PC-9 (cell line): ENCODE measurements around the gene PITRM1. TPM values are rescaled to one million over a fixed set of nuclear protein-coding genes. Genes with fewer than 3 reads are reported as not detected.

ENCODE experiments used
- BruUV-seq: library from RNA; stranded (reverse); fragments of 400-500 nt; replicated peaks from 2 replicates; lab custom pipeline; 2021; lab: Mats Ljungman, UMichigan
- CTCF ChIA-PET: fragments of 300-600 bp; sonication (Branson Sonifier 250); formaldehyde crosslinking; loops from one replicate; lab custom pipeline; 2022; ENCODE audit warnings: antibody characterized with exemption; lab: Charles Lee
- POLR2A ChIA-PET: fragments of 300-600 bp; sonication (Branson Sonifier 250); formaldehyde crosslinking; loops from one replicate; lab custom pipeline; 2022; ENCODE audit warnings: antibody characterized with exemption; ENCODE audit not compliant: unreplicated experiment; lab: Charles Lee
- DNase-seq, 2 experiments: peaks; one replicate each; pipeline versions ENCODE4 v3.0.0 to v3.0.0-alpha.2; 2015 to 2022; ENCODE audit warnings: mixed read lengths in 1 of 2
- H2AFZ ChIP-seq: fragments of 200-600 bp; sonication (generic); 2 replicates; pipeline ENCODE4 v1.8.1; 2017; ENCODE audit warnings: antibody characterized with exemption
- H3F3A ChIP-seq: fragments of 200-600 bp; sonication (generic); 2 replicates; pipeline ENCODE4 v1.8.1; 2017; ENCODE audit warnings: antibody characterized with exemption, mild to moderate bottlenecking, low read depth; ENCODE audit not compliant: insufficient read depth
- H3K27ac ChIP-seq: fragments of 200-600 bp; sonication (generic); 2 replicates; pipeline ENCODE4 v1.6.1; 2016; ENCODE audit warnings: mixed run types
- H3K27me3 ChIP-seq: fragments of 200-600 bp; sonication (generic); 2 replicates; pipeline ENCODE4 v1.6.1; 2016; ENCODE audit warnings: low read depth, mixed run types; ENCODE audit not compliant: insufficient read depth
- H3K36me3 ChIP-seq: fragments of 200-600 bp; sonication (generic); 2 replicates; pipeline ENCODE4 v1.6.1; 2016; ENCODE audit warnings: low read depth, mixed run types
- H3K4me1 ChIP-seq: fragments of 200-600 bp; sonication (generic); replicated peaks from 2 replicates; pipeline ENCODE4 v1.6.1; 2016; ENCODE audit warnings: mixed run types; ENCODE audit not compliant: insufficient read depth
- H3K4me2 ChIP-seq: fragments of 200-600 bp; sonication (generic); 2 replicates; pipeline ENCODE4 v1.6.1; 2017; ENCODE audit warnings: mixed run types
- H3K4me3 ChIP-seq: fragments of 200-600 bp; sonication (generic); 2 replicates; pipeline ENCODE4 v1.6.1; 2016; ENCODE audit warnings: mixed run types
- H3K79me2 ChIP-seq: fragments of 200-600 bp; sonication (generic); 2 replicates; pipeline ENCODE4 v1.6.1; 2017; ENCODE audit warnings: low read depth, mixed run types
- H3K9me2 ChIP-seq: fragments of 200-600 bp; sonication (generic); 2 replicates; pipeline ENCODE4 v1.8.1; 2017; ENCODE audit warnings: mild to moderate bottlenecking; ENCODE audit not compliant: insufficient read depth
- H3K9me3 ChIP-seq: fragments of 200-600 bp; sonication (generic); 2 replicates; pipeline ENCODE4 v1.8.1; 2016; ENCODE audit warnings: low read depth; ENCODE audit not compliant: insufficient read depth
- H4K20me1 ChIP-seq: fragments of 200-600 bp; sonication (generic); 2 replicates; pipeline ENCODE4 v1.8.1; 2017; ENCODE audit not compliant: insufficient read depth
- CTCF ChIP-seq: fragments of 200-600 bp; sonication (generic); conservative IDR thresholded peaks from 2 replicates; pipeline ENCODE4 v1.6.1; 2017; ENCODE audit warnings: mixed run types, antibody characterized with exemption, mild to moderate bottlenecking, moderate library complexity
- EZH2 ChIP-seq: fragments of 200-600 bp; sonication (generic); IDR thresholded peaks from 2 replicates; pipeline ENCODE4 v1.8.0; 2017; ENCODE audit warnings: antibody characterized with exemption, low read depth
- intact Hi-C: fragments of 100-400 bp; cut with micrococcal nuclease; formaldehyde crosslinking; loops from one replicate; pipeline ENCODE4 v1.10.0; 2022; ENCODE audit not compliant: unreplicated experiment
- total RNA-seq: library from RNA; stranded (reverse); gene quantifications from 2 replicates; pipeline ENCODE4 v1.2.3, GENCODE V29; 2021

Gene PITRM1
- total RNA-seq, 1 experiment from 2014 or later, result 124 TPM

GRCh38 chr10:3122034-3122433 lies 50.5 kb downstream of the PITRM1 start:
- DNase-seq, result no peak
- no peak overlapping the region for H3K4me2 ChIP-seq
- no peak overlapping the region for H2AFZ ChIP-seq
- no peaks in the 10 kb centered on the region for H3F3A ChIP-seq
- intact Hi-C loops, result no loop called here
- no peaks in the 10 kb centered on the region for H3K79me2 ChIP-seq
- H3K4me3 ChIP-seq, result no peak overlapping the region
- H3K9me3 ChIP-seq, result no peaks in the 10 kb centered on the region
- H3K36me3 ChIP-seq, result 0 out of 2 replicates have a peak, but pooled peaks cover 4% of the 10 kb centered on the region
- no TSS peak for BruUV-seq
- ChIA-PET POLR2A (no interaction called here), CTCF (interaction anchor here (0.7 kb wide), 1 partner anchor 1608 kb away, joined by 13 read pairs; no protein-coding TSS in a partner anchor)
- H3K4me1 ChIP-seq, result no peaks in the 10 kb centered on the region
- TF ChIP-seq EZH2 (no peak), CTCF (no peak)
- H3K27me3 ChIP-seq, result no peaks in the 10 kb centered on the region
- H3K27ac ChIP-seq, result no peak overlapping the region
- H3K9me2 ChIP-seq, result no peaks in the 10 kb centered on the region
- H4K20me1 ChIP-seq, result no peaks in the 10 kb centered on the region

DNA sequence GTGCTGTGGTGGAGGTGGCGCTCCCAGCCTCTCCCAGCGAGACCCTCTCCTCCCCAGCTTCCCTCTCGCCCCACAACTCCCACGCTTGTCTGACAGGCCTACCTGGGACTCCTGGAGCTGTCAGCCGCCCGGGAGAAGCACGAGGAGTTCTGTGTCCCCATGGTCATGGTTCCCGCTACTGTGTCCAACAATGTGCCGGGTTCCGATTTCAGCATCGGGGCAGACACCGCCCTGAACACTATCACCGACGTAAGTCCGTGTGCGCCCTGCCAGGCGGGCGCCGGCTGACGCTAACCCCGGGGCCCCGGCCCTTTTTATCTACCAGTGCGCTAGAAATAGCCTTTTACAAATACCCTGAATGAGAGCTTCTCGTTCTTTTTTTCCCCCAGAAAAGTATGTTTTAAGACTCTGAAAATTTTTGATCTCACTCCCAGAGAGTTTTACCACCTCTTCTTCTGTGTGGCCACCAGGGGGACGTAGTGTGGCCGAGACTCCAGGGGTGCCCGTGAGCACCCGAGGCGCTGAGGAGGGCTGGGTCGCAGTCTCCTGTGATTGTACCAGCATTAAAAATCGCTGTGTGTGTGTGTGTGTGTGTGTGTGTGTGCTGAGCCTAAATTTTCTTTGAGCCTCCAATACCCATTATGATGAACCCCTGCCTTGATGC lies 52.7 kb downstream of the PITRM1 start:
- Histone ChIP-seq H3K27ac (no peak overlapping the region), H3K4me2 (no peak overlapping the region), H3K36me3 (0 out of 2 replicates have a peak, but pooled peaks cover 4% of the 10 kb centered on the region), H3K4me3 (no peak overlapping the region), H4K20me1 (no peaks in the 10 kb centered on the region), H3K4me1 (no peaks in the 10 kb centered on the region), H3K27me3 (no peaks in the 10 kb centered on the region), H3F3A (no peaks in the 10 kb centered on the region), H2AFZ (no peak overlapping the region), H3K9me3 (no peaks in the 10 kb centered on the region), H3K9me2 (no peaks in the 10 kb centered on the region), H3K79me2 (no peaks in the 10 kb centered on the region)
- peak; percentile 55 for TF ChIP-seq CTCF
- TF ChIP-seq EZH2, result no peak
- intact Hi-C loops, result no loop called here
- no TSS peak for BruUV-seq
- CTCF ChIA-PET, result interaction anchor here (0.6 kb wide), 1 partner anchor 1574 kb away, joined by 4 read pairs; no protein-coding TSS in a partner anchor
- DNase-seq, result no peak
- POLR2A ChIA-PET, result no interaction called here

DNA sequence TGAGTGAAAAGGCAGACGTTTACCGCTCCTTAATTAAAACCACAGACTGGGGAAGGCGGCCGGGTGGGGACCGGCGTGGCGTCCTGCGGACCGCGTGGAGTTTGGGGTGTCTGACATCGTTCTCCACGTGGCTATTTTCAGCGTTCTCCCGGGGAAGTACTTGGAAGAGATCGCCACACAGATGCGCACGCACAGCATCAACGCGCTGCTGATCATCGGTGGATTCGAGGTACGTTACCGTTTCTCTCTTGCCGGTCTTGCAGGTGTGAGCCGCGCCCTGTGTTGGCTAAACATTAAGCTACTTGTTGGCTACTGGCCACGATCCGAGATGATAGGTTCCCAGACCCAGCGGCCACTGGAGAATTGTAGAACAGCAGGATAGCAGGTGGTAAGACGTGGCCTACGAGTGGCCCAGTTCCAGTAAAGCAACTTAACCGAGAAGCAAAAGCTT lies 53.9 kb downstream of the PITRM1 start:
- H3K4me3 ChIP-seq, result no peak overlapping the region
- no peak overlapping the region for H2AFZ ChIP-seq
- intact Hi-C loops, result no loop called here
- POLR2A ChIA-PET, result no interaction called here
- no peak overlapping the region for H3K4me2 ChIP-seq
- H3K9me3 ChIP-seq, result no peaks in the 10 kb centered on the region
- H3F3A ChIP-seq, result no peaks in the 10 kb centered on the region
- H3K4me1 ChIP-seq, result no peaks in the 10 kb centered on the region
- no peaks in the 10 kb centered on the region for H3K27me3 ChIP-seq
- 0 out of 2 replicates have a peak, but pooled peaks cover 4% of the 10 kb centered on the region for H3K36me3 ChIP-seq
- no TSS peak for BruUV-seq
- CTCF ChIA-PET, result no interaction called here
- no peak overlapping the region for H3K27ac ChIP-seq
- H4K20me1 ChIP-seq, result no peaks in the 10 kb centered on the region
- DNase-seq, result no peak
- TF ChIP-seq CTCF (no peak), EZH2 (no peak)
- H3K9me2 ChIP-seq, result no peaks in the 10 kb centered on the region
- H3K79me2 ChIP-seq, result no peaks in the 10 kb centered on the region
